Fibroblast of villous mesenchyme (primary cell): ENCODE data around the gene KASH5. TPM values are rescaled to one million over a fixed set of nuclear protein-coding genes. Genes with fewer than 3 reads are reported as not detected.

Source experiments
- DNase-seq: peaks from one replicate; pipeline ENCODE4 v3.0.0-alpha.2; 2010; ENCODE audit warnings: low read depth
- H3K4me3 ChIP-seq: 2 replicates; pipeline ENCODE4 v1.5.1; 2011; ENCODE audit warnings: low read depth, mild to moderate bottlenecking, low read length
- total RNA-seq: library from RNA; depleted of rRNA; stranded (reverse); fragments of >200 nt; gene quantifications from 2 replicates; pipeline ENCODE4 v1.2.3, GENCODE V29; 2012
- TF ChIP-seq, protein P1 (sequence below): IDR thresholded peaks from 2 replicates; pipeline ENCODE4 v1.5.1; 2012; ENCODE audit warnings: low read depth, mild to moderate bottlenecking, low read length; ENCODE audit not compliant: insufficient read depth

Gene KASH5
- total RNA-seq, 1 donor, result not detected

DNA sequence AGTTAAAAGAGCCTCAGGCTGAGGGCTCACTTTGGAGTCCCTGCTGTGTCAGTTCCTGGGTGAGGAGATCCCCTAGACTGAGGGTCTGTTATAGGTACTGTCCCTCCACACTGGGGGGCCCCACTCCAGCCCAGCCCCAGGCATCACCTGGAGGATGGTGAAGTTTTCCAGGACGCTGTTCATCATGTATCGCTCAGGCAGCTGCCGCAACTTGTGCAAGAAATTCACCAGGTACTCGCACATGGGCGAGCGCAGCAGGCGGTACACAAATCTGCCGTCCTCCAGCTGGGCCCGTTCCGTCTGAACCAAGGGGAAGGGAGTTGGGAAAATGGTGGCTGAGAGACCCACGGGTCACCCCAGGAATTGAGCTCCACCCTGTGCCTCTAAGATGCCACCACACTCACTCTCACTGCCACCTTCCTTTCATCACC is 45.7 kb upstream of the KASH5 start:
- DNase-seq, result no peak
- TF ChIP-seq, protein P1, sequence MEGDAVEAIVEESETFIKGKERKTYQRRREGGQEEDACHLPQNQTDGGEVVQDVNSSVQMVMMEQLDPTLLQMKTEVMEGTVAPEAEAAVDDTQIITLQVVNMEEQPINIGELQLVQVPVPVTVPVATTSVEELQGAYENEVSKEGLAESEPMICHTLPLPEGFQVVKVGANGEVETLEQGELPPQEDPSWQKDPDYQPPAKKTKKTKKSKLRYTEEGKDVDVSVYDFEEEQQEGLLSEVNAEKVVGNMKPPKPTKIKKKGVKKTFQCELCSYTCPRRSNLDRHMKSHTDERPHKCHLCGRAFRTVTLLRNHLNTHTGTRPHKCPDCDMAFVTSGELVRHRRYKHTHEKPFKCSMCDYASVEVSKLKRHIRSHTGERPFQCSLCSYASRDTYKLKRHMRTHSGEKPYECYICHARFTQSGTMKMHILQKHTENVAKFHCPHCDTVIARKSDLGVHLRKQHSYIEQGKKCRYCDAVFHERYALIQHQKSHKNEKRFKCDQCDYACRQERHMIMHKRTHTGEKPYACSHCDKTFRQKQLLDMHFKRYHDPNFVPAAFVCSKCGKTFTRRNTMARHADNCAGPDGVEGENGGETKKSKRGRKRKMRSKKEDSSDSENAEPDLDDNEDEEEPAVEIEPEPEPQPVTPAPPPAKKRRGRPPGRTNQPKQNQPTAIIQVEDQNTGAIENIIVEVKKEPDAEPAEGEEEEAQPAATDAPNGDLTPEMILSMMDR, result no peak
- no peak overlapping the region for H3K4me3 ChIP-seq

DNA sequence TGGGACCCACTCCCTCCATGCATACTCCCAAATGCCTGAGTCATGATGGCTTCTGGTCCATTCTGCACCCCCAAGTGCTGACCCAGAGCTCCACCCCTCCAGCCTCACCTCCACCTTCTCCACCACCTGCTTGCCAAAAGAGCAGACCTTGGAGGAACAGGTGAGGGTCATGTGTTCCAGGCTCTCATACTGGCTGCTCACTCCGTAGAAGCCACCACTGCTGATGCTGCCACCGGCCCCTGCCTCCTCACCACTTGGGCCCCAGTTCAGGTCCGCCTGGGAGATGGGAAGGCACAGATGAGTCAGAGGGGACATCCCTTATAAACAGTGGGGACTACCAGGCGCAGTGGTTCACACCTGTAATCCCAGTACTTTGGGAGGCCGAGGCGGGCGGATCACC is 44.9 kb upstream of the KASH5 start:
- DNase-seq, result no peak
- TF ChIP-seq, protein P1, result no peak
- no peak overlapping the region for H3K4me3 ChIP-seq

DNA sequence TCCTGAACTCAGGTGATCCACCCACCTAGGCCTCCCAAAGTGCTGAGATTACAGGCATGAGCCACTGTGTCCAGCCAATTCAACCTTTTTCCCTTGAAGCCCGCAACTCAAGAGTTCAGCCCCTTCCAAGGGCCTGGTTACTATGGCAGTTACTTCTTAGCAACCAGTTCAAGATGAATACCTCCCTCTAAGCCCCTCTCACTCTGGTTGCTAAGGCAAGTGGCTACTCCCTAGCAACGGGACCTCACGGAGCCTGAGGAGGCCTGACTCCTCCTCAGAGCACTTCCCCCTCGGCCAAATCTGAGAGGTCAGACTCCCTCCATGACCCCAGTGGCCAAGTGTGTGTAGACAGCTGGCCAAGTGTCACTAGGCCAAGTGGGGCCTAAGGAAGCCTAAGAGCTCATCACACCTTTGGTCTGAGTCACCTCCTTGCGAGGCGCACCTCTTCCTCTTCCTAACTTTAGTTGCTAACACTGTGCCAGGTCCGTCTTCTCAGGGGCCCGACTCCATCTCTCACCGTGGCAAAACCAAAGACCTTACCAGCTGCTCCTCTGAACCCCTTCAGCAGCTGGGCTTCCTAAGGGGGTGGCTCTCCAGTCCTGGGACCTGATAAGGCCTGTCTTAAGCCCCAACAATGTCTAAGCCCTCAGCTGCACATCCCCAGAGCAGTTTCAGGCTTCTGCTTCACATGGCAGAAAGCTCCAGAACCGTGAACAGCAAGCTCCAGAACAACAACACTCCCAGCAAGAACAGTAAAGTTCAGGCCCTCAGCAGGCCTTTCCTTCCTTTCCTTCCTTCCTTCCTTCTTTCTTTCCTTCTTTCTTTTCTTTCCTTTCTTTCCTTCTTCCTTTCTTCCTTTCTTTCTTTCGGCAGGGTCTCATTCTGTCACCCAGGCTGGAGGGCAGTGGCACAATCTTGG is 43.3 kb upstream of the KASH5 start:
- DNase-seq, result no peak
- TF ChIP-seq, protein P1, result no peak
- no peak overlapping the region for H3K4me3 ChIP-seq

DNA sequence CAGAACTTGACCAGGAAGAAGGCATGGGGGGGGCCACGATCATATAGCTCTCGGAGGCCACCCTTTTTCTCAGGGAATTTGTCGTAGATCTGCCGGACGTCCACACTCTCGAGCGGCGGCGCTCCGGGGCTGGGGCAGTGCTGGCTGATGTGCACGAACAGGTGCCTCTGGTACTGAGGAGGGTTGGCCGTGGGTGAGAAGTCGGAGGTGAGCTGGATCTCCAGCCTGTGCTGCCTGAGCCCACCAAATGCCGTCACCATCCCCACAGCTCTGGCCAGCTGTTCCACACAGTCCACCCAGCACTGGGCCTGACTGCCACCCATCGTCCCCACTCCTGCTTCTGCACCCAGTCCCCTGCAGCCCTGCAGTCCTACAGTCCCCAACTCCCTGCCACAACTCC is 40.9 kb upstream of the KASH5 start:
- DNase-seq, result no peak
- TF ChIP-seq, protein P1, result no peak
- H3K4me3 ChIP-seq, result no peak overlapping the region

DNA sequence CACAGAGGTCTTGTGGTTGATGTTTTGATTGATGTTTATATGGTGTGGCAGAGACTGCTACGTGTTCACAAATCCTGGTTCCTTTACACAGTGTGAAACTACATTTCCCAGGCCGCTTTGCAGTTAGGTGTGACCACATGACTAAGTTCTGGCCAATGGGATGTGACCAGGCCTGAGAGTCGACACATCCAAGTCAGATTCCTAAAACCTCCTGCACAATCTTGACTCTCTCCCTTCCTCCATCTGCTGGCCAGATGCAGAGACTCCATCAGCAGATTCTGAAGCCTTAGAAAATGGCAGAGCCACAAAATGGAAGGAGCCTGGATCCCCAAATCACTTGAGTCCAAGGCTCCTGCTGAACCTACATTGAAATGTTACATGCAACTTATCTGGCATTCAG is 40.2 kb upstream of the KASH5 start:
- TF ChIP-seq, protein P1, result peak; percentile 40
- H3K4me3 ChIP-seq, result no peak overlapping the region
- DNase-seq, result peak; percentile 85

DNA sequence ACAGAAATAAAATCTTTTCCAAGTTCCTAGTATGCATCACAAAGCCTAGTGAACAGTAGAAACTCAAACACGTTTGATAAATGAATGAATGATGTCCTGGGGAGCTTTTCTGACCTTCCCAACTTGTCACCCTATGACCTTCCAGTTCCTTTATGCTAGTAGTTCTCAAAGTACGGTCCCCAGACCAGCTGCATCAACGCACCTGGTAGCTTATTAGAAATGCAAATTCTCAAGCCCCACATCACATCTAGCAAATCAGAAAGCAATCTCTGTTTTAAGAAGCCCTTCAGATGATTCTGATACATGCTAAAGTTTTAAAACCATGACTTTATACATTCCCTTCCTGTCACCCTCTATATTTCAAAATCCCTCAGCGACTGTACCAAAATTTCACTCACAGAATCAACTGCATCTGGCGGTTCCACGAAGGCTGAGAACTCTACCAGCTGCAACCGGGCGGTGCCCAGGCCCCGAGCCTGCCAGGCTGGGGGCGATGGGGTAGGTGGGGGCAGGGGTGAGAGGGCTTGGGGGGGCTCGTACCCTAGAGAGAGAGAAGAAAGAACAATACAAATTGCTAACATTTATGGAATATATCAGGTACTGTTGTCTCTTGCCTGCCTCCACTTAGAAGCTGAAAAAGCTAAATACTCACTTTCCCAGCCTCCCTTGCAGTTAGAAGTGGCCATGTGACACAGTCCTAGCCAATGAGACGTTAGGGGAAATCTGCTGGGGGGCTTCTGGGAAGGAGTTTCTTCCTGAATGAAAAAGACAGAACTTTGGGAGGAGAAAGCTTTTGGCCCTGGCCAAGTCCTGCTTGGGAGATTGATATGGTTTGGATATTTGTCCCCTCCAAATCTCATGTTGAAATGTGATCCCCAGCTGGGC is 39.5 kb upstream of the KASH5 start:
- TF ChIP-seq, protein P1, result no peak
- no peak overlapping the region for H3K4me3 ChIP-seq
- DNase-seq, result no peak
